HG02798 (cell line): ENCODE measurements around the gene LIPC.

Experiments used
- ATAC-seq: cut with Tn5 transposase; IDR thresholded peaks from one replicate; pipeline ENCODE4 v1.9.1; 2021; ENCODE audit warnings: mild to moderate bottlenecking; ENCODE audit not compliant: unreplicated experiment, poor library complexity

LIPC gene

DNA sequence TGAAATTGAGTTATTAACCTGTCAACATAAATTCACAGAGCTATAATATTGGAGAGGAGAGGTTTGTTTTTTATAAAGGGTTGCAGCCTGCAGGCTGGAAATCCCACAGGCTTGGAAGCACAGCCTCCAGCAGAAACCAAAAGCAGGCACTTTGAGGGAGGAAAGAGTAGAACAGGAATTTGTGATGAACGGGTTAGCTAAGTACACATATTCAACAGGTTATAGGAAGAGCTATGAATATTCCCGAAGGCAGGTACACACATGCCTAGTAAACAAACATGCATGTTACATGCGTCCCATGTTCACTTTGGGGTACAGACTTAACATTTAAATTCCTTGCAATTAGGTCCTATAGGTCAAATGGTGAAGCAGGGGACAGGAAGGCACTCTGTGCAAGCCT, 25.9 kb upstream of the LIPC start:
- no peak for ATAC-seq

DNA sequence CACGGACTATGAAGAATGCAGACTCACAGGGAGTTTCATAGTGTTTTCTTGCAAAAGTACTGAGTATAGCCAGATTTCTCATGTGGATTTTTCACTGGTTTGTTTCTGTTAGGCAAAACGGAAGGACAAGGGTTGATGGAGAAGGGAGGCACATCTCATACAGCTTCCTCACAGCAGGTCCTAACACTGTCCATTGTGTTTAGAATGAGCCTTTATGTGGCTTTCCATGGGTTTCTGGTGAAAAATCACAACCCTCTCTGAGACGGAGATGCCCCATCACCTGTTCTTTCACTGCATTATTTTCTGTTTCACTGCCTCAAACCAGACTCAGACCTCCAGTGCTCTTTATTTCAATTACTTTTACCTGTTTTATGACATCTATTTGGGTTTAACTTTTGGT, 25.0 kb upstream of the LIPC start:
- ATAC-seq: no peak

- ATAC-seq: no peak
These were observed 24.5 kb upstream of the LIPC start for GRCh38 chr15:58407236-58407775.

DNA sequence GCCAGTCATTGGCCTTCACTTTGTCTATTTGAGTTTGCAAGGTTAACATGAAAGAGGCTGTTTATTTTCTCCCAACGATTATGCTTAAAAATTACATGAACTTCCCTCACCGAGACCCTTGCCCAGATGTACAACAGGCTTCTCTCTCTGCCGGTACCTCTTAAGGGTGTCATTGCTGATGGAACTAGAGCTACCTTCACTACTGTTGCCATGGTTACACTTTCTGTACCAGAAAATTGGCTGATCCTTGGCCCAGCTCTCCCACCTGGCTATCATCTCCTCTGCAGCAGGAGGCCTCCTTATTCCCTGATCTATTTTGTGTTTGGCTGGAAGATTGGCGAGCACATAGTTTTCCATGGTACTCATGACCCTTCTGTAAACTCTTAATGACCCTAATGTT, 24.0 kb upstream of the LIPC start:
- ATAC-seq: no peak

DNA sequence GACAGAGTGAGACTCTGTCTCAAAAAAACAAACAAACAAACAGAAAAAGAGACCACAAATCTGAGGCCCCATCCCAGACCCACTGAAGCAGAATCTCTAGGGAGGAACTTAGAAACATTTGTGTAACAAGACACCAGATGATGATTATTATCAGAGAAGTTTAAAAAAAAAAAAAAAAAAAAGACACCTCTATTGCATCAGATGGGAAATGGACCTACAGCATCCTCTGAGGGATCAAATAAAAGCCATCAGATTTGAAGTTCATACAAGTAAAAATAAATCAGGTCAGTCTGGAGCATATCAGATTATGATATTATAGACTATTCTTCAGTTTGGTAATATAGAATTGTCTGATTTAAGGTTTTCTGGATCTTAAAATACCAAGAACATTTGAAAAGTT, 21.9 kb upstream of the LIPC start:
- ATAC-seq: no peak

DNA sequence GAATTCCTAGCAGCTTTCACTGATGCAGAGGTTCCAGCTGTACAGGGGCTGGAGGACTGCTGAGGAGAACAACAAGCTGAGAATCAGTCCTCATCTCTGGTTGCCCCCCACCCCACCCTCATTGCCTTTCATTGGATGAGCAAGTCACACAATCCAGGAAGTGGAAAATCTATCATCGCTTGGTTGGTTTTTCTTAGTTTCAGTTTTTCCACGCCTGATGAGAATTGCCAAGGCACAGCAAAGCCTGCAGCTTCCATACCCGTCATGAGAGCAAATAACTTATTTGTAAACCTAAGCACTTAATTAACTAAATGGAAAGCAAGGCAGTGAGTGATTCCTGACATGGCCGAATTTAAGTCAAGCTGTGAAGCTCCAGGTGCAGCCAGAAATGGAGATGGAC, 21.4 kb upstream of the LIPC start:
- no peak for ATAC-seq

GRCh38 chr15:58413253-58413652, 18.5 kb upstream of the LIPC start:
- ATAC-seq: no peak

GRCh38 chr15:58415636-58416035, 16.2 kb upstream of the LIPC start:
- ATAC-seq: no peak

DNA sequence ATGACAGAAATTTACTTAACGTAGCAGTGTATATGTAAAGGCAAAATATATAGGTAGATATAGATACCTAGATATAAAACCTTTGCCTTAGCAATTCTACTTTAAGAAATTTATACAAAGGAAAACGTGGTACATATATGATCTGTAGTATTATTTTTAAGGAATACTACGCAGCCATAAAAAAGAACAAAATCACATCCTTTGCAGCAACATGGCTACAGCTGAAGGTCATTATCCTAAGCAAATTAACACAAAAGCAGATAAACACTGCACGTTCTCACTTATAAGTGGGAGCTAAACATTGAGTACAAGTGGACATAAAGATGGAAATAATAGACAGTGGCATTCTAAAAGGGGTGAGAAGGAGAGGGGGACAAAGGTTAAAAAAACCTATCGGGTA, 14.8 kb upstream of the LIPC start:
- ATAC-seq: no peak

GRCh38 chr15:58418135-58418534, 13.7 kb upstream of the LIPC start:
- no peak for ATAC-seq

DNA sequence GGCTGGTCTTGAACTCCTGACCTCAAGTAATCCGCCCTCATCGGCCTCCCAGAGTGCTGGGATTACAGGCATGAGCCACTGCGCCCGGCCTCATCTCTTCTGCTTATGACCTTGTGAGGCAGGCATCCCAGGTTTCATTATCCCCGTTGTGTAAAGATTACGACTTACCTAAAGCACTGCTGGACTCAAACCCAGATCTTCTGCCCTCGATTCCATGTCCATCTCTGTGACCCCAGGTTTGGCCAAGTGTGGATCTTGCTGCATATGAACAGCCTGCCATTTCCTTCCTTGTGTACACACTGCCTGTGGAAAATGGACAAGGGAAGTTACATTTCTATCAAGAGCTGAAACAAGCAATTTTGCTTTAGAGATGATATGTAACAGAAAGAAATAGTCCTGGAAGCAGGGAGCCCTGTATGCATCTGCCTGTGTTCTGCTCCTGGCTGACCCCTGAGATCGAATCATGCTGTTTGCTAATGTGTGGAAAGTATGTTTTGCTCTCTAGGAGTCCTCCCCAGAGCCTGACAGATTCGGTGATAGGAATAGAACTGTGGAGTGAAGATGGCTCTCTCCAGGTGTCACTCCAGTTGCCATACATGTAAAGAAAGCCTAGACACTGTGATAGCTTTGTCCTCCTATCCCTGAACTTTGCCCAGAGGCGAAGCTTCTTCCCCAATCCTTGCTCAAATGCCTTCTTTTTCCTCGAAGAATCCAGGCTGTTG, 11.8 kb upstream of the LIPC start:
- ATAC-seq: no peak

- peak; percentile 57 for ATAC-seq
These were observed 11.2 kb upstream of the LIPC start for GRCh38 chr15:58420579-58421043.

DNA sequence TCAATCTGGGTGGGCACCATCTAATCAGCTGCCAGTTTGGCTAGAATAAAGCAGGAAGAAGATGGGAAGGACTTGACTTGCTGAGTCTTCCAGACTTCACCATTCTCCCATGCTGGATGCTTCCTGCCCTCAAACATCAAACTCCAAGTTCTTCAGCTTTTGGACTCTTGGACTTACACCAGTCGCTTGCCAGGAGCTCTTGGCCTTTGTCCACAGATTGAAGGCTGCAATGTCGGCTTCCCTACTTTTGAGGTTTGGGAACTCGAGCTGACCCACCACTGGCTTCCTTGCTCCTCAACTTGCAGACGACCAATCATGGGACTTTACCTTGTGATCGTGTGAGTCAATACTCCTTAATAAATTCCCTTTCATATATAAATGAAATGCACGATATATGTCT, 8.6 kb upstream of the LIPC start:
- no peak for ATAC-seq

DNA sequence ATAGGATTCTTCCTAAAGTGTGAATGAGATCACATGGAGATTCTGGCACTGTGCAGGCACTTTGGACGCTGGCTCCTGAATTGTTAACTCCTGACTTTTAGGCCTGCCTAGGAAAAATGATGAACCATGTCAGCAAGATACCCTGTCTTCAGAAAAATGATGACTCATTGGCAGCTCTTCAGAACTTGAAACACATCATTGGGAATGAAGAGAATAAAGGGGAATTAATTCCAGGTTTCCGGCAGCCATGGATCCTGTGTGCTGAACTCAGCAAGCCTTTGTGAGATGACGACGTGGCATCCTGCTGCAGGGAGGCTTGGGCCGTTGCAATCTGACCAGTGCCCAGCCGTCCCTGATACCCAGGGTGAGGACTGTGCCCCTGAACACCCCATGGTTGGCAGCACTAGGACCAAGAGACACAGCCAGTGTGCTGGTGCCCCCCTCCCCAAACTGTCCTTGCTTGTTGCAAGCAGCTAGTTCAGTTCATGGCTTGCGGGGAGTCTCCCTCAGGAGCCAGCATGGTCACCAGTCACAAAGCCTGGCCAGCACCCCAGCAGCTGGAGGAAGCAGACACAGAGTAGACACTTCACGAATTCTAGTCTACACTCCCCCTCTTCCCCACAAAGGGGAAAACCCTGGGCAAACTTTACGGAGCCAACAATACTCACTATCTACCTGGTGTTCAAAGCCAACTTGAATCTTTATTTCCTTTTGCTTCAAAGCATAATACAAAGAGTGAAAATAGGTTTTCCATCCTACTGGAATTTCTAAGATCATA, 7.8 kb upstream of the LIPC start:
- no peak for ATAC-seq

DNA sequence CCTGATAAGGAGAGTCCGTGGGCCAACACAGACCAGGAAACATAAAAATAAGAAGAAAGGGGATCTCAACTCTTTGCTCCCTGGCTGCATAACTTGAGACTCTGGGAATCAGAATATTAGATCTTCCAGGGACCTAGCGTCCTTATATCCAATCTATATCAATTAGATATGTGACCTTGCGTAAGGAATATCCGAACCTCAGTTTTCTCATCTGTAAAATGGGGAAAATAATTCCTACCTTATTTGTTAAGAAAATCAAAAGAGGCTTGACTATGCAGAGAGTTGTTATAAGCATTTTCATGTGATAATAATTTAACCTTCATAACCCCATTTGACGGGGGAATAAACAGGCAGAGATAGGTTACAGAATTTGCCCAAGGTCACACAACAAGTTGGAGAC, 7.1 kb upstream of the LIPC start:
- no peak for ATAC-seq

- ATAC-seq: no peak
These were observed 6.6 kb upstream of the LIPC start for GRCh38 chr15:58425185-58425584.

GRCh38 chr15:58425834-58426233, 6.0 kb upstream of the LIPC start:
- no peak for ATAC-seq

GRCh38 chr15:58426501-58426900, 5.3 kb upstream of the LIPC start:
- ATAC-seq: no peak

GRCh38 chr15:58427987-58428386, 3.8 kb upstream of the LIPC start:
- no peak for ATAC-seq

DNA sequence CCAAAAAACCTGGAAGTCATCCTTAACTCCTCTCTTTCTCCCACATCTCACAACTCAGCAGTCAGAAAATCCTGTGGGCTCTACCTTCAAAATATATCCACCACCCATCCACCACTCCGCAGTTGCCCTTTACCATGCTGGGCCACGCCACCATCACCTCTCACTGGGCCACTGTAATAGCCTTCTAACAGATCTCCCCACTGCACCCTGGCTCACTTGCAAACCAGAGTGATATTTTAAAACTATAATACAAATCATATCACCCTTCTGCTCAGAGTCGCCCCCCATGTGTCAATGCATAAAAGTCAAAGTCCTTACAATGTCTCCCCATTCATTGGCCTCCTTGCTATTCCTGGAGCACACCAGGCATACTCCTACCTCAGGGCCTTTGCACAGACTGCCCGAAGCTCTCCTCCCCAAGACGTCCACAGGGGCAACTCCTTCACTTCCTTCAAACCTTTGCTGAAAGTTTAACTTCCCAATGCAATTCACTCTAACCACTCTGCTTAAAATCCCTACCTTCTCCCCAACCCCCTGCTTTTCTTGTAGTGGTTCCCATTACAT, 1.5 kb upstream of the LIPC start:
- no peak for ATAC-seq

DNA sequence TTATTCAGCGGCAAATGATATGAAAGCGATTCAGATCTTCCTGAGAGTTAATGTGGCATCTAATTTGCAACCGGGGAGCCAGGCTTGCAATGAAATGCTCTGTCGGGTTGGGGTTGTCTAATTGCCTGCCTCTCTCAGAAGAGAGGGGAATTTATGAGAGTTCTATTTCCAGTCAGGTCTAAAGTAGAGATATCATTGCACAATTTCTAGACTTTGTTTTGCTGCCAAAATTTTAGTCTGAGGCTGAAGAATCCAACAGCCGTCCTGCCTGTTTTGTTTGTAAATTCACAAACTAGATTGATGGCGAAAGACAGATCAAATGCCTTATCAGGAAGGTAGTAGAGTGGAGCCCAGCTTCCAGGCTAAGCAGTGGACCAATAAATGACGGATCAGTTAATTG, 610 bp downstream of the LIPC start:
- no peak for ATAC-seq
